B cell (primary cell): ENCODE results near the gene MAP3K20.

Experiments used
- CTCF ChIP-seq: fragments of 200-600 bp; IDR thresholded peaks from one replicate; pipeline ENCODE4 v1.8.0; 2022; ENCODE audit warnings: antibody characterized with exemption, mild to moderate bottlenecking
- EZH2 ChIP-seq: IDR thresholded peaks from 2 replicates; pipeline ENCODE4 v1.6.1; 2012; ENCODE audit warnings: borderline replicate concordance, low read depth, mild to moderate bottlenecking, moderate library complexity, low read length; ENCODE audit not compliant: insufficient read depth, poor library complexity, severe bottlenecking

- TF ChIP-seq CTCF, result no peak
- no peak for TF ChIP-seq EZH2
Measured at GRCh38 chr2:173058673-173059072, 17.0 kb upstream of the MAP3K20 start.
